Spleen (tissue), 7 donors: ENCODE results near the gene FIS1.

ENCODE experiments used
- CTCF ChIP-seq, 11 experiments: fragments of 200-600 bp in 7 of 11; fragments of 450-650 bp in 4 of 11; sonication (generic) in 4 of 11; IDR thresholded peaks in 8 of 11; conservative IDR thresholded peaks in 3 of 11; 1 replicate in 7 of 11; 2 replicates in 4 of 11; pipeline versions ENCODE4 v1.4.0 to v1.8.0; 2016 to 2021; ENCODE audit warnings: antibody characterized with exemption in 11 of 11, inconsistent platforms in 4 of 11, mild to moderate bottlenecking in 1 of 11
- POLR2A ChIP-seq, 3 donors: fragments of 450-650 bp; IDR thresholded peaks; one replicate each; pipeline ENCODE4 v1.5.1; 2017; ENCODE audit warnings: antibody characterized with exemption in 3 of 3, mild to moderate bottlenecking in 1 of 3
- donor health status: DM: no; HTN: no; CAD: no; lungs with moderate emphysema.
- donor health status: DM: no; HTN: no; CAD: no.
- donor health status: DM: no; HTN: no; CAD: no.

DNA sequence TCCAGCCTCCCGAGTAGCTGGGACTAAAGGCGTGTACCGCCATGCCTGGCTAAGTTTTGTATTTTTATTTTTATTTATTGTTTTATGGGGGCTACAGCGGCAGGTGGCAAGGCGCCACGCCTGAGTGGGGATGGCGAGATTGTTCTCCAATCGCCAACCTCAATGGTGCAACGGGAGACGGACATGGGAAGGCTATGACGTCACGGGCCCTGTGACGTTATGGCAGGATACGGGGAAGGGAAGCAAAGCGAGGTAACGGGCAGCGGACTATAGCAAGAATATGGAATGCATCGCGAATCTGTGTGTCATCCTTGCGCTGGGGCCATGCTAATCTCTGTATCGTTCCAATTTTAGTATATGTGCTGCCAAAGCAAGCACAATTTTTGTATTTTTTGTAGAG, 24.8 kb upstream of the FIS1 start:
- TF ChIP-seq CTCF (IDR thresholded peaks at IDR 0.05 in 8 of 11, conservative IDR thresholded peaks at IDR 0.05 in 3 of 11) (no peak), POLR2A (IDR thresholded peaks at IDR 0.05) (no peak)
